Epidermal melanocyte (primary cell): ENCODE results near the gene EARS2.
"Not testable (repeated sequence)": the region's sequence is repeated elsewhere in the genome, so short reads cannot be mapped to it uniquely, and the experiment has no call there.

Experiments
- DNase-seq: peaks from one replicate; pipeline ENCODE4 v3.0.0; 2011; ENCODE audit warnings: low spot score; ENCODE audit not compliant: insufficient read length

The EARS2 gene

DNA sequence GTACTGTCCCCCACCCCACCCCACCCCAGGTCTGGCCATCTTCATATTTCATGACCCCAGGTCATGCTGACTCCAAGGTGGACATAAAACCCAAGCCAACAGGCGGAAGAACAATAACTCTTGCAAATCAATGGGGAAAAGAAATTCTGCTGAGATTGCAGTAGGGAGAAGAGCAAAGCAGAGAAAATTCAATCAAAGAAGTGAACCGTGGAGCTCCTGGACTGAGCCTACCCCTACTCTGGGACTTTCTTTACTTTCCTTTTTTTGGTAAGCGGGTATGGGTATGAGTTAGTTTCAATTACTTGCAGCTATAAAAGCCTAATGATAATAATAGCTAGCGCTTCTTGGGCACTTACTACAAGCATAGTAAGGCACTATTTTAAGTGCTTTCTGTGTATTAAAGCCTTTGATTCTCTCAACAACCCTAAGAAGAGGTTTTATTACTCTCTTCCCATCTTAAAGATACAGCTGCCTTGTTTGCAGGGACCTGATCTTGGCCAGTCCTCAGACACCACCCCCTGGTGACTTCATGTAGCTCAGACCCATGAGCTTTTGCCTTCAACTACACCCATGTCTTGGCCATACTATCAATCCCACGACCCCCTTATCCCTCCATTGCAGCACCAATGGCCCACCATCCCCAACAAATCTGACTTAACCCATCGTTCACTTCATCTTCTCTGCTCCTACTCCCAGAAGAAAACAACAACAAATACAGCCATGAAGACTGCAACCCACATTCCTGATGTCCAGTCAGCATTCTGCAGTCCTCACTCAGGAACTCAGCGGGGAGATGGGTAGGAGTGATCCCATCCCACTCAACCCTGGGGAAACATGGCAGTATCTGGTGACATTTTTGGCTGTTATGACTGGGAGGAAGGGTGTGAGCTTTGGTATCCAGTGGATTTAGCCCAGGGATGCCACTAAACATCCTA, 51.2 kb downstream of the EARS2 start:
- DNase-seq, result no peak

DNA sequence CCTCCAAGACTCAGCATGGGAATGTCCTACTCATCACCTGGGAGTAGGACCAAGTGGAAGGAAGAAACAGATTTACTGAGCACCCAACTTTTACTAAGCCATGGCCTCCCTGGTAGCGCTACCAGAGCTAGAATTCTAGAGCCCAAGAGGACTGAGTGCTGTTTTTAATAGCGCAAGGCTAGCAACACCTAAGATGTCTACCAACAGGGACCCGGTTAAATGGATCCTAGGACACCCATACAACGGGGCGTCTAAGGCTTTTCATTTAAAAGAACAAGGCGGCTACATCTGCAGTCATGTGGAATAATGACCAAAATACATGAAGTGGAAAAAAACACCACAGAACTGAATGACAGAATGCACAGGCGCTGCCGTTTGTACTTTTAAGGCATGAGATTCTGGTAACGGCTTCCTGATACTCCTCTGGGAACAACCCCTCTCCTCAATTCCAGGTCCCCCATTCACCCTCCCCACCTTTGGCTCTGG, 51.9 kb downstream of the EARS2 start:
- no peak for DNase-seq

DNA sequence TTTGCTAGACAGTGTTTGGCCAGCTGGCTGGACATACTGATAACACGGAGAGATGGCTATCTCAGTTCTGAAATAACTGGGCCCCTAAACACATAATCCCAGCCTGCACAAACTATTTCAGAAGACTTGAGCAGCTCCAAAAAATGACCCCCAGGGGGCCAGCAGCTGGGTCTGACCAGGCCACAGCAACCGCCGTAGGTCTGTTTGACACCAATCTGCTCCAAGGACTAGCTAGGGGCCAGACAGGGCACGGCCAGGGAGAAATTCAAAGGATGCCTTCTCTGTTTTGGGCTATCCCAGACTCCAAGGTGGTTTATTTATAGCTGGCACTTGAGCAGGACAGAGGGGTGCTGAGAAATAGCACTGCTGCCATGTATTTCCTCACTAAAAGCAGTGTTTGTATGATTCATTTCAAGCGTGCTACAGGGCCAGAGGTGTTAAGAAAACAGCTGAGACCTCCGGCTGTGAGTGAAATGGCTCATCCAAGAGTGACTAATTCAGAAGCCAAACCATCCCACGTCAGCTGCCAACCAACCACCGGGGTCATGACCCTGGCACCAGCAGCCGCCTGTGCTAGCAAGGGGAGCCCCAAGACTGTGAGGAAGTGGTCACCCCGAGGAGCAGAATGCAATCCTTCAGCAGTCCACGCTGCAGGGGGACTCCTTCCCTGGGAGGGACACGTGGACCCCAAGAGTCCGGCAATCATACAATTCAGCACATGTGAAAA, 52.5 kb downstream of the EARS2 start:
- no peak for DNase-seq

DNA sequence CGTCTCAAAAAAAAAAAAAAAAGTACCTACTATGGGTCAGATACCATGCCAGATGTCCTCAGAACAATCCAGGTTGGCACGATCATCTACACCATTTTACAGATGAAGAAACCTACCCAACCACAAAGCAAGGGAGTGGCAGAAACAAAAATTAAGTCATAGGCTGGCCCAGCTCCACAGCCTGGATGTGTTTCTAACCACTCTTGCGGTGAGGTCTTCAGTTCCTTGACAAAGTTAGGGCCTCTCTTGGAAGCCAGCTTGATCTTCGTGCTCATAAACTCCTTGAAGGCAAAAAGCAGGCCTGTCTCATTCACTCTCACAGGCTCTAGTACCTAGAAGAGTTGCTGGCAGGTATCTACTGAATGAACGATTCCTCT, 53.1 kb downstream of the EARS2 start:
- DNase-seq, result no peak

DNA sequence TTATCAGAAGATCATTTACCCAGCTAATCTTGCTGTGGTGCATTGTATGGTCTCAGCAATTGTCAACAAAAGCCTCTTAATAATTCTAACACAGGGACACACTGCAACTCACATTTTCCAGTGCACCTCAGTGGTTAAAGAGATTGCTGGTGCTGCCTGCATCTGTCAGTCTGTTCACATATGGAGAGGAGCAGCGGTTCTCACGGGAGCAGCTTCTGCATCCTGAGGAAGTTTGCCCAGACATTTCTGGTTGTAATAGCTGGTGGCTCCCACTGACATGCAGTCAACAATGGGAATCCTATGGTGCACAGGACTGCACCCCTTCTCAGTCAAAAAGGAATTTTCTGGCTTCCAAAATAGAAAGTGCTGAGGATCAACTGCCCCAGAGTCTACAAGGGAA, 54.7 kb downstream of the EARS2 start:
- DNase-seq, result no peak

DNA sequence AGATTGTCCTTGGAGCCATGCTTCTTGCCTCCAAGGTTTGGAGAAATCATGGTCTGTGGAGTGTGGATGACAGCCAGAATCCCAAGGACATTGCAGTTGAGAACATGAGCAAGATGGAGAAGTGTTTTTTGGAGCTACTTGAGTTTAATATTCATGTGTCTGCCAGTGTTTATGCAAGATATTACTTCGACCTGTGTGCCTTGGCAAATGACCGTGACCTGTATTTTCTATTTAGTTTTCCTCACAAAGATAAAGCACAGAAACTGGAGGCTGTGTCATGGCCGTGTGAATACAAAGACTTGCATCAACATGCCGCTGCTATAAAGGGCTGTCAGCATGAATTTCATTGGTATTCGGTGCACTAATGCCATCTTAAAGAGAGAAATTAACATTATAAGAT, 55.9 kb downstream of the EARS2 start:
- no peak for DNase-seq

DNA sequence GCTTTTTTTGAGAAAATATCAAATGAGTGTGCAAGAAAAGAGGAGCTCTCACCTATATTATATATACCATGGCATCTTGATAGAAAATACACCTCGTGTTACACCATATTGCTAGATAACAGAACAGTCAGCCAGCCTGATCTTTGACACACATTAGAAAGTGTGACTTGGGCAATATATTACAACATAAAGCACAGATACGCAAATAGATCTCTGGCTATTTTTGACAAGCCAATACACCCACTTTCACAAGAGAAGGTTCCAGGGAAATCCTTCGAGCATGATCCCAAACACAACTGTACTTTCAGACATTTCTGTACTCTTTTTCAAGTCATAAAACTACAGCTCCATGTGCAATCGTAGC, 56.3 kb downstream of the EARS2 start:
- no peak for DNase-seq

DNA sequence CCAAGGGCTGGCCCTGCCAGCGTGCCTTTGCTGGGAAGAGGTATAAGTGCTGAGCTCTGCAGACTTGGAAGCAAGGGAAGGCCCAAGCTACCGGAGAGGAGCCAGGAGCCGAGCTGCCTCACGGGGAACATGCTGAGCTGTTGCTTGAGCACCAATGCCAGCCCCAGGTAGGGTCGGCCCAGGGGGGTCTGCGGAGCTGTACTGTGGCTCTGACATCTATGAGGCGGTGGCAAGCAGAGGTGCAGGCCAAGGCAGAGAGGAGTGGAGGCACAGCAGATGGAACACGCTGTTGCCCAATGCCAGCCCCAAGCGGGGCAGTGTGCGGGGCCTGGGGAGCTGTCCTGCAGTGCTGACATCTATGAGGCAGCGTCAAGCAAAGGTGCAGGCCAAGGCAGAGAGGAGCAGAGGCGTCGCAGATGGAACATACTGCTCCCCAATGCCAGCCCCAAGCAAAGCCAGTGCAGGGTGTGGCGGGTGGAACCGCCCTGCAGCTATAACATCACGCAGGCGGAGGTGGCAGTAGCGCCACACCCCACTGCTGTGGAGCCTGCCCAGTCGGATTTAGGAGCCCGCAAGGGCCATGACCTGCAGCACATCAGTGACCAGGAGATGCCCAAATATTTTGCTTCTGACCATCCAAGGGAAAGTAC, 56.8 kb downstream of the EARS2 start:
- no peak for DNase-seq

DNA sequence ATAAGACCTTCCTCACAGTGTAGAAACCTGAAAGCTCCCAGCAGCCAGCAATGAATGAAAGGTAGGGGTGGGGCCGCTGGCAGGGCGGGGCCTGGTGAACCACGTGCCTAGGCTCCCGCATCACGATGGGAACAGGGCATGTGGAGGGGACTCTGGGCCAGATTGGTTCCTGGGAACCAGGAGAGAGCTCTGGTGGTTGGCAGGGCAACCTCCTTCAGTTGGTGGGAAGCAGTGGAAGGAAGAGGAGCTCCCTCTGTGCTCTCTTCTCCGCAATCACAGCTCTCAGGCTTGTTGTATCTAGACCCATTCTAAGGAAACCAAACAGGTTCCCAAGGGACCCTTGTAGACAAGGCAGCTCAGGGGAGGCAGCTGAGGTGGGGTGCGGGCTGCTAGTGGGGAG, 57.3 kb downstream of the EARS2 start:
- no peak for DNase-seq

DNA sequence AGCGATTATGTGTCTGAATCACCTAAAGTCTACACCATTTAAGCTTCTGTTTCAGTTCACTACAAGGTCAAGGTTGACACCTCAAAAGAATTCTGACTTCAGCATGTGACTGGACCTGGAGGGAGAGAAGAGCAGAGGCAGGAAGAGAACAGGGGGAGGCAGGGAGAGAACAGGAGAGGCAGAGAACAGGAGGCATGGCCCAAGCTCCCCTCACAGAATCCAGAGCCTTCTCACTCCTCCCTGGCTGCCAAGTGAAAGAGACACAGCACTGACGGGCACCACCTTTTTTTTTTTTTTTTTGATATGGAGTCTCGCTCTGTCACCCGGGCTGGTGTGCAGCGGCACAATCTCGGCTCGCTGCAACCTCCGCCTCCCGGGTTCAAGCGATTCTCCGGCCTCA, 58.3 kb downstream of the EARS2 start:
- DNase-seq, result no peak

DNA sequence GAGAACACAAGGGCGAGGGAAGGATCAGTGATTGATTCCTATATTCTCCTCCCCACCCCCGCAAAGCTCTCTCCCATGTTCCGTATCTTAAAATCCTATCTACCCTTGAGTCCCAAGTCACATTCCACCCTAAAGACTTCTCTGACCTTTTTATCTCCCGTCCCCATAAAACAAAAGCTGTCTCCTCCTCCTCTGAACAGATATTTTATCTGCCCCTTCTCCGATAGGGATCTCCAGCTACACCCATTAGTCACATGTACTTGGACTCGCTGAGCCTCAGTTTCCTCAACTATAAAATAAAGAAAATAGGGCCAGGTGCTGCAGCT, 59.6 kb downstream of the EARS2 start:
- no peak for DNase-seq

DNA sequence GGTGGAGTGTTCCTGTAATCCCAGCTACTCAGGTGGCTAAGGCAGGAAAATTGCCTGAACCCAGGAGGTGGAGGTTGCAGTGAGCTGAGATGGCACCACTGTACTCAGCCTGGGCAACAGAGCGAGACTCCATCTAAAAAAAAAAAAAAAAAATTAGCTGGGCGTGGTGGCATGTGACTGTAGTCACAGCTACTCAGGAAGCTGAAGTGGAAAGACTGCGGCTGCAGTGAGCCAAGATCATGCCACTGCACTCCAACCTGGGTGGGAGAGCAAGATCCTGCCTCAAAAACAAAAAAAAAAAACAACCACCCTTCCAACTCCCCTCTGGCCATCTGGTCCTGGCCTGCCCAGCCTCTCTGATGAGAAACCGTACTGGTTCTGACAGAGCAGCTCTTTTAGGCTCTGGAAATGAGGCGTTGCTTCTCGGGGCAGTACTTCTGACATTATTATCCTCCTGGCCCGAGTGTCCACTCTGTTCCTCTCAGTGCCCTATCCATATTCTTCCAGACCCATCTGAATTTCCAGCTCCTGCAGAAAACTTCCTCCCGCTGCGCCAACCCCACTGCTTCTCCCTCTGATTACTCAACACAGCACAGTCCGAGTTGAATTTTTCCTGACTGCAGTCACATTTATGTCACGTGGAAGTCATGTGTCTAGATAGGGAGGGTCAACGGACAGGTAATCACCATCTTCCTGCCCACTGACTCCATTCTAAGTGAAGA, 60.2 kb downstream of the EARS2 start:
- DNase-seq, result peak; percentile 69

DNA sequence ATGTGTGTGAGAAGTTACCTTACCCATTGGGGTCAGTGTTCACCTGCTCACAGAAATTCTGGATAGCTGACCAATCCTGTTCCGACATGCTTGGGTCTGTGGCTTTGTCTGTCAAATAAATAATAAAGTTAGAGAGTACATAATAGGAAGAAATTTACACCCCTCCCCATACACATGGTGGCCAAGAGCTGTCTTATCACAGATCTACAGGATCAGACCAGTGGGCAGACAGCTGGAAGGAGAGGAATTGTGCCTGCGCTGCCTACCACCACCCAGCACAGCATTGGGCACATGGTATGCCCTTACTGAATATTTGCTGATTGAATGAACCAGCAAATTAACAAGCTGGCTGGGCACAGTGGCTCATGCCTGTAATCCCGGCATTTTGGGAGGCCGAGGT, 61.5 kb downstream of the EARS2 start:
- no peak for DNase-seq

DNA sequence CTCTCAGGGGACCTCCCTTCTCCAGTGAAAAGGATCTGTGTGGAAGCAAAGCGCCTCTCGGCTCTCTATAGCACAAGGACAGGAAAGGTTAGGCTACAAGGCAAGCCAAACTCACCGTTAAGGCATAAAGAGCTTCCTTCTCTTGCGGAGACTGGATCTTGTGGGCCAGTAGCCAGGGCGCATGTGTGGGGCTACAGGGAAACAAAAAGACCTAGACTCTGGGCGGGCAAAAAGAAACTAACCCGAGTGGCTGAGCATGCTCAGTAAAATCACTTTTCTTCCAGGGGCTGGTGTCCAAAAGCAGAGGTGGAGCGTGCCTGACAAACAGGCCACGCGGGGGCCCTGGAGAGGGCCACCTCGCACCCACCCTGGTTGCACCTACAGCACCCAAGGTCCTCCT, 63.0 kb downstream of the EARS2 start:
- no peak for DNase-seq

DNA sequence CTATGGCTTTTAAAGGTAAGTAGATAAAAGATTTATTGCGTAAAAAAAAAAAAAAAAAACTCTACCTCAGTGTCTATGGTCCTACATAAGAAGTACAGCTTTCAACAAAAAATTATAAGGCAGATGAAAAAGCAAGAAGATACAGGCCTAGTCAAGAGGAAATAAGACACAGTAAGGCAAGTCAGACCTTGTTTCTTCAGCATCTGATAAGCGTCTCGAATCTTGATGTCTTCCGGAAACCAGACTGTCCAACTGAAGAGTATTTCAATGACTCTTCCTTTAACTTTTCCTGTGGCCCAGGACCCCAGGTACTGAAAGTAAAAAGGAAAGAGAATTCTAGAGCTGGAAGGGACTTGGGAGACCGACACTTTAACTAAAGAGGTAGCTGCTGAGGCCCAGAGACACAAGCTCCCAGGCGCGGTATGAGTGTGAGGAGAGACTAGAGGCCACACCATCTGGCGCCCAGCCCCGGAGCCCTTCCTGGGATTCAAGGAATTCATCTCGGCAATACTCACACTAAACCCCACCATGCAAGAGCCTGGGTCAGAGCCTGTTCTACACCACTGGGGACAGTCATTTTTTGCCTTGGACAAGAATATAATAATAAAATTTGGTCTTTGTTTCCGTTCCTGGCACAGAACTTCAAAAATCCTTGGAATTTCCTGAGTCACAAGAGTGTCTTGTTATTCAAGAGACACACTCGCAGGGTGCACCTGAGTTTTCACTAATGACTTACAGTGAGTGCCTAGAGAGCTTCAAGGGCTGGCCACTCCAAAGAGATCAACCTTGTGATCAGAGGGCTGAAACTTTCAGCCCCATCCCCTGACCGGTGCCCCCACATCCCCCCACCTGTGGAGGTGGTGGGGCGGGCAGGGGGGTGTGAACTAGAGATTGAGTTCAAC, 65.4 kb downstream of the EARS2 start:
- no peak for DNase-seq

DNA sequence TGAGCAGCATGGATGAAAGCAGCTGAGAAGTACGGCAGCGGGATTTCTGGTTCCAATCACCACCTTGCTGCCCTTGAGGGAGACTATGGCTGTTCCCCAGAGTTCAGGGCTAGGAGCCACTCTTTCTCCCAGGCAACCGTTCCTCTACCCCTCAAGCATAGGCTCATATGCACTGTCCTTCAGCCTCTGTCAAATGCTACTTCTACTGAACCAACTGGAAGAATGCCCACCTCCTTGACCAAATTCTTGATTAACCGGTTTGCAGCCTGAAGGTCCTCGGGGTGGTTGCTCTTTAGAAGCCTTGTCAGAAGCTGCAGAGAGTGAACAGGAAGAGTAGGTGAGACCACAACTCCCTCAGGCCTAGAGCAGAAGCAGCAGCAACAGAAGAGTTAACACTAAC, 70.7 kb downstream of the EARS2 start:
- DNase-seq, result no peak

DNA sequence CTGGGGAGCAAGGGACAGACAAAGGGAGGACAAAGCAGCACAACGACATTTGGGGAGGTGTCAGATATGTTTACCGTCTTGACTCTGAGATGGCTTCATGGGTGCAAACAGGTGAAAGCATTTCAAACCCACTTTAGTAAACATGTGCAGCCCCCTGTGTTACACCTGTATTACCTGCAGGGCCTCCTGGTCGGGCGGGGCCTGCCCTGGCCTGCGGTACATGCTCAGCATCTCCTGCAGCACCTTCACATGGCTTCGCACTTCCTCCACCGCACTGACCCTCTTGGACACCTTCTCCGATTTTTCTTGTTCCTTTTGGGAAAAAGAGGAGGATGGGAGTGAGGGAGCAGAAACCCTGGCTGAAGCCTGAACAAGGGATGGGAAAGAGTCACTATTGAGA, 71.3 kb downstream of the EARS2 start:
- DNase-seq, result no peak

DNA sequence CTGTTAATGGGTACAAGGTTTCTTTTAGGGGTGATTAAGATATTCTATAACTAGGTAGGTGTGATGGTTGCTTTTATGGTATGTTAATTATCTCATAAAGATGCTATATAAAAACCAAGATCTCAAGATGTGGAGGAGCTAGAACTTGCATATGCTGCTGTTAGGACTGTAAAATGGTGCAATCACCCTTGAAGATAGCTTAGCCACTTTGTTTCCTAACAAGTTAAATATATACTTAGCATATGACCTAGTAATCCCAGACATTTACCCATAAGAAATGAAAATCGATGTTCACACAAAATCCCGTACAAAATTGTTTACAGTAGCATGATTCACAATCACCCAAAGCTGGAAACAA, 71.9 kb downstream of the EARS2 start:
- no peak for DNase-seq

DNA sequence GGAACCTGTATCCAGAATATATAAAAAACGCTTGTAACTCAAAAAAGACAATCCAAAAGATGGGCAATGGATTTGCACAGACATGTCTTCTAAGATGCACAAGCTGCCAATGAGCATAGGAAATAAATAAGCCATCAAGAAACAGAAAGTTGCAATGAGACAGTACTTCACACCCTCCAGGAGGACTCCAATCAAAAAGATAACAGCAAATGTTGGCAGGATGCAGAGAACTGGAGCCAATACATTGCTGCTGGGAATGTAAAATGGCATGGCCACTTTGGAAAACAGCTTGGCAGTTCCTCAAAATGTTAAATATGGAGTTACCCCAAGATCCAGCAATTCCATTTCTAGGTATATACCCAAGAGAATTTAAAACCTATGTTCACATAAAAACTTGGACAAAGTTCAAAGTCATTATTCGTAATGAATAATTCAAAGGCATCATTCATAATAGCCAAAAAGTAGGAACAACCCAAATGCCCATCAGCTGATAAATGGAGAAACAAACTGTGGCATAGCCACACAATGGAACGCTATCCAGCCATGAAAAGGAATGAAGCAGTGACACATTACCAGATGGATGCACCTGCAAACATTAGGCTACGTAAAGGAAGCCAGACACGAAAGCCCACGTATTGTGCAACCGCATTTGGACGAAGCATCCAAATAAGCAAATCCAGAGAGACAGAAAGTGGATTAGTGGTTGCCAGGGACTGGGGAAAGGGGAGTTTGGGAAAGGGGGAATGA, 72.5 kb downstream of the EARS2 start:
- no peak for DNase-seq

DNA sequence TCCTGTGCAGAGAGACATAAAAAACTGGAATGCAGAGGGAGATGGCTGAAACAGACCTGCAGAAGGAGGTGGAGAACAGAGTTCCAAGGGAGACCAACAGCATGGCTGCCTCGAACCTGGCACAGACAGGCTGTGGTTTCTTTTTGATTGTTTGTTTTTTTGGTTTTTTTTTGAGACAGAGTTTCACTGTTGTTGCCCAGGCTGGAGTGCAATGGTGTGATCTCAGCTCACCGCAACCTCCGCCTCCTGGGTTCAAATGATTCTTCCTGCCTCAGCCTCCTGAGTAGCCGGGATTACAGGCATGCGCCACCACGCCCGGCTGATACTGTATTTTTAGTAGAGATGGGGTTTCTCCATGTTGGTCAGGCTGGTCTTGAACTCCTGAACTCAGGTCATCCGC, 73.7 kb downstream of the EARS2 start:
- DNase-seq, result not testable (repeated sequence)
